DND-41 (cell line): Measurements from ENCODE around the gene CLCN7.

Experiments
- ATAC-seq: fragments of 200-7000 bp; cut with Tn5 transposase; 3 replicates; pipeline ENCODE4 v1.9.1; 2021; ENCODE audit warnings: low read depth; ENCODE audit not compliant: insufficient read depth
- DNase-seq: peaks from one replicate; pipeline ENCODE4 v3.0.0-alpha.2; 2020
- H2AFZ ChIP-seq: 2 replicates; pipeline ENCODE4 v1.6.0; 2012; ENCODE audit warnings: low read depth, low read length
- H3K27ac ChIP-seq: 2 replicates; pipeline ENCODE4 v1.5.1; 2012; ENCODE audit warnings: low read length, inconsistent platforms
- H3K27me3 ChIP-seq: fragments of 200-600 bp; sonication (generic); 2 replicates; pipeline ENCODE4 v1.6.0; 2012; ENCODE audit warnings: low read length, mild to moderate bottlenecking, inconsistent platforms; ENCODE audit not compliant: insufficient read depth, poor library complexity
- H3K36me3 ChIP-seq: 2 replicates; pipeline ENCODE4 v1.5.1; 2012; ENCODE audit warnings: low read length, inconsistent platforms; ENCODE audit not compliant: insufficient read depth
- H3K4me1 ChIP-seq: 2 replicates; pipeline ENCODE4 v1.5.1; 2012; ENCODE audit warnings: mild to moderate bottlenecking, low read length; ENCODE audit not compliant: insufficient read depth
- H3K4me2 ChIP-seq: 2 replicates; pipeline ENCODE4 v1.6.0; 2012; ENCODE audit warnings: mild to moderate bottlenecking, moderate library complexity, low read length, inconsistent platforms; ENCODE audit not compliant: insufficient read depth
- H3K4me3 ChIP-seq, 2 experiments: fragments of 200-600 bp in 1 of 2; shearing (Covaris generic) in 1 of 2; 2 replicates each; pipeline ENCODE4 v1.5.1; 2012 to 2016; ENCODE audit warnings: inconsistent platforms in 2 of 2, low read length in 2 of 2, mild to moderate bottlenecking in 2 of 2, low read depth in 1 of 2, moderate library complexity in 1 of 2
- H3K79me2 ChIP-seq: 2 replicates; pipeline ENCODE4 v1.6.0; 2012; ENCODE audit warnings: low read length, inconsistent platforms; ENCODE audit not compliant: insufficient read depth
- H3K9ac ChIP-seq: 2 replicates; pipeline ENCODE4 v1.6.0; 2012; ENCODE audit warnings: low read depth, mild to moderate bottlenecking, inconsistent platforms, low read length, moderate library complexity
- H3K9me3 ChIP-seq: 2 replicates; pipeline ENCODE4 v1.5.1; 2012; ENCODE audit warnings: low read length, moderate library complexity, mild to moderate bottlenecking, inconsistent platforms; ENCODE audit not compliant: insufficient read depth, severe bottlenecking
- H4K20me1 ChIP-seq: 2 replicates; pipeline ENCODE4 v1.6.0; 2012; ENCODE audit warnings: low read length; ENCODE audit not compliant: insufficient read depth
- CTCF ChIP-seq: IDR thresholded peaks from 2 replicates; pipeline ENCODE4 v1.5.1; 2012; ENCODE audit warnings: borderline replicate concordance, low read length, moderate library complexity, mild to moderate bottlenecking; ENCODE audit not compliant: poor library complexity, severe bottlenecking; ENCODE audit errors: extremely low read depth
- EZH2 ChIP-seq: IDR thresholded peaks from 3 replicates; pipeline ENCODE4 v1.6.1; 2012; ENCODE audit warnings: borderline replicate concordance, low read depth, mild to moderate bottlenecking, moderate library complexity, low read length, inconsistent platforms; ENCODE audit not compliant: severe bottlenecking

Gene CLCN7

GRCh38 chr16:1446296-1447080 lies 28.3 kb downstream of the CLCN7 start:
- ATAC-seq (no peak), DNase-seq (no peak)
- Histone ChIP-seq H4K20me1 (peaks cover 11% of the 10 kb centered on the region; the same call in 1 of the 2 replicates), H2AFZ (no peak overlapping the region), H3K4me2 (no peak overlapping the region), H3K79me2 (no peaks in the 10 kb centered on the region), H3K4me3 (no peak overlapping the region), H3K4me1 (no peaks in the 10 kb centered on the region), H3K36me3 (peaks cover 51% of the 10 kb centered on the region), H3K27ac (no peak overlapping the region), H3K9ac (no peak overlapping the region), H3K27me3 (no peaks in the 10 kb centered on the region), H3K9me3 (no peaks in the 10 kb centered on the region)
- TF ChIP-seq CTCF (no peak), EZH2 (no peak)

- no peak overlapping the region for H3K4me3 ChIP-seq
- H3K4me2 ChIP-seq = no peak overlapping the region
- TF ChIP-seq EZH2 = no peak
- ATAC-seq (no peak), DNase-seq (no peak)
- peaks cover 11% of the 10 kb centered on the region; the same call in 1 of the 2 replicates for H4K20me1 ChIP-seq
- no peaks in the 10 kb centered on the region for H3K79me2 ChIP-seq
- H3K4me1 ChIP-seq = no peaks in the 10 kb centered on the region
- H2AFZ ChIP-seq = no peak overlapping the region
- no peak overlapping the region for H3K27ac ChIP-seq
- H3K9ac ChIP-seq = no peak overlapping the region
- peaks cover 43% of the 10 kb centered on the region for H3K36me3 ChIP-seq
- H3K9me3 ChIP-seq = no peaks in the 10 kb centered on the region
- H3K27me3 ChIP-seq = no peaks in the 10 kb centered on the region
Observed at GRCh38 chr16:1445518-1446203, 29.2 kb downstream of the CLCN7 start.

- DNase-seq (no peak), ATAC-seq (no peak)
- Histone ChIP-seq H3K27ac (no peak overlapping the region), H3K79me2 (no peaks in the 10 kb centered on the region), H3K4me1 (no peaks in the 10 kb centered on the region), H2AFZ (no peak overlapping the region), H3K36me3 (peaks cover 36% of the 10 kb centered on the region), H3K4me3 (no peak overlapping the region), H4K20me1 (peaks cover 11% of the 10 kb centered on the region; the same call in 1 of the 2 replicates), H3K9ac (no peak overlapping the region), H3K4me2 (no peak overlapping the region), H3K27me3 (no peaks in the 10 kb centered on the region), H3K9me3 (no peaks in the 10 kb centered on the region)
- TF ChIP-seq CTCF = no peak
- no peak for TF ChIP-seq EZH2
Observed at GRCh38 chr16:1444730-1445517, 29.9 kb downstream of the CLCN7 start.
